Activated CD8-positive, alpha-beta memory T cell treated with anti-CD3 and anti-CD28 coated beads, Interleukin-2, amount 10 ng/mL, durations not matched to agents 7 days and 5 days (primary cell): ENCODE results near the gene PMM1. TPM values are rescaled to one million over a fixed set of nuclear protein-coding genes. Genes with fewer than 3 reads are reported as not detected.
"Not testable (repeated sequence)": the region's sequence is repeated elsewhere in the genome, so short reads cannot be mapped to it uniquely, and the experiment has no call there.

Source experiments
- ATAC-seq: fragments of 150-1000 bp; cut with Tn5 transposase; one replicate; pipeline ENCODE4 v1.10.0; 2021; ENCODE audit warnings: moderate library complexity
- CTCF ChIA-PET: fragments of 350-600 bp; sonication (Branson Sonifier 250); formaldehyde crosslinking; loops from one replicate; lab custom pipeline; 2021; ENCODE audit warnings: antibody characterized with exemption; lab: Charles Lee
- DNase-seq: peaks from one replicate; pipeline ENCODE4 v3.0.0-alpha.2; 2020
- H3K27ac Mint-ChIP-seq: one replicate; pipeline ENCODE4 v1.8.0; 2021; ENCODE audit warnings: mild to moderate bottlenecking, mixed read lengths
- H3K27me3 Mint-ChIP-seq: one replicate; pipeline ENCODE4 v1.8.0; 2021; ENCODE audit warnings: mixed read lengths
- H3K36me3 Mint-ChIP-seq: one replicate; pipeline ENCODE4 v1.8.0; 2021; ENCODE audit warnings: mild to moderate bottlenecking, mixed read lengths
- H3K4me1 Mint-ChIP-seq: one replicate; pipeline ENCODE4 v1.8.0; 2021; ENCODE audit warnings: mixed read lengths
- H3K4me3 Mint-ChIP-seq: one replicate; pipeline ENCODE4 v1.8.0; 2021; ENCODE audit warnings: mild to moderate bottlenecking, moderate library complexity, mixed read lengths
- H3K9me3 Mint-ChIP-seq: one replicate; pipeline ENCODE4 v1.8.0; 2022; ENCODE audit warnings: low read depth, mixed read lengths
- total RNA-seq, 2 experiments: library from RNA; stranded (reverse); gene quantifications; one replicate each; pipeline ENCODE4 v1.2.3, GENCODE V29; 2021

PMM1 gene
- total RNA-seq, 2 experiments from 2014 or later = 40.4 to 50.0 TPM

GRCh38 chr22:41570221-41570620, 19.4 kb downstream of the PMM1 start:
- Mint-ChIP-seq H3K36me3 (no peaks in the 10 kb centered on the region), H3K4me1 (peaks cover 6% of the 10 kb centered on the region), H3K27ac (no peak overlapping the region), H3K4me3 (no peak overlapping the region), H3K9me3 (no peaks in the 10 kb centered on the region), H3K27me3 (peaks cover 2% of the 10 kb centered on the region)
- DNase-seq (no peak), ATAC-seq (no peak)
- CTCF ChIA-PET = interaction anchor here (0.7 to 1.3 kb wide), 2 partner anchors 21 to 44 kb away, joined by 4 read pairs; no protein-coding TSS in a partner anchor

GRCh38 chr22:41568811-41569210, 20.8 kb downstream of the PMM1 start:
- no peak overlapping the region for H3K4me3 Mint-ChIP-seq
- ATAC-seq (no peak), DNase-seq (no peak)
- H3K4me1 Mint-ChIP-seq = peaks cover 11% of the 10 kb centered on the region
- H3K36me3 Mint-ChIP-seq = no peaks in the 10 kb centered on the region
- CTCF ChIA-PET = interaction anchor here (1.0 kb wide), 1 partner anchor 42 kb away, joined by 3 read pairs; no protein-coding TSS in a partner anchor
- H3K9me3 Mint-ChIP-seq = no peaks in the 10 kb centered on the region
- peaks cover 2% of the 10 kb centered on the region for H3K27me3 Mint-ChIP-seq
- no peak overlapping the region for H3K27ac Mint-ChIP-seq

GRCh38 chr22:41567512-41567768, 22.2 kb downstream of the PMM1 start:
- CTCF ChIA-PET = no interaction called here
- Mint-ChIP-seq H3K9me3 (no peaks in the 10 kb centered on the region), H3K4me3 (no peak overlapping the region), H3K4me1 (peaks cover 11% of the 10 kb centered on the region), H3K27me3 (peaks cover 13% of the 10 kb centered on the region), H3K36me3 (no peaks in the 10 kb centered on the region), H3K27ac (no peak overlapping the region)
- ATAC-seq = no peak
- no peak for DNase-seq

GRCh38 chr22:41565403-41566054, 24.1 kb downstream of the PMM1 start:
- Mint-ChIP-seq H3K4me1 (peaks cover 11% of the 10 kb centered on the region), H3K27me3 (peaks cover 30% of the 10 kb centered on the region), H3K9me3 (no peaks in the 10 kb centered on the region), H3K27ac (peak overlapping the region; percentile 19), H3K36me3 (no peaks in the 10 kb centered on the region), H3K4me3 (no peak overlapping the region)
- ATAC-seq (peak; percentile 91), DNase-seq (peak; percentile 71)
- CTCF ChIA-PET = interaction anchor here (0.9 to 2.8 kb wide), 4 partner anchors 11 to 101 kb away, joined by 3 to 7 read pairs (median 4); partner anchors contain the start of gene POLR3H

- Mint-ChIP-seq H3K4me1 (peaks cover 11% of the 10 kb centered on the region), H3K27me3 (peaks cover 38% of the 10 kb centered on the region), H3K4me3 (no peak overlapping the region), H3K27ac (no peak overlapping the region), H3K36me3 (no peaks in the 10 kb centered on the region), H3K9me3 (no peaks in the 10 kb centered on the region)
- no peak for DNase-seq
- ATAC-seq = no peak
- CTCF ChIA-PET = interaction anchor here (2.8 kb wide), 1 partner anchor 12 kb away, joined by 7 read pairs; no protein-coding TSS in a partner anchor
These were observed 25.1 kb downstream of the PMM1 start for GRCh38 chr22:41564563-41564962.

- Mint-ChIP-seq H3K9me3 (no peaks in the 10 kb centered on the region), H3K4me1 (peaks cover 11% of the 10 kb centered on the region), H3K4me3 (no peak overlapping the region), H3K36me3 (no peaks in the 10 kb centered on the region), H3K27me3 (peaks cover 38% of the 10 kb centered on the region), H3K27ac (no peak overlapping the region)
- DNase-seq = no peak
- no peak for ATAC-seq
- CTCF ChIA-PET = no interaction called here
These were observed 26.5 kb downstream of the PMM1 start for GRCh38 chr22:41563051-41563711.

GRCh38 chr22:41562461-41562860, 27.2 kb downstream of the PMM1 start:
- CTCF ChIA-PET = no interaction called here
- ATAC-seq = no peak
- Mint-ChIP-seq H3K27ac (no peak overlapping the region), H3K27me3 (peaks cover 38% of the 10 kb centered on the region), H3K4me1 (peaks cover 13% of the 10 kb centered on the region), H3K9me3 (no peaks in the 10 kb centered on the region), H3K4me3 (no peak overlapping the region), H3K36me3 (no peaks in the 10 kb centered on the region)
- DNase-seq = no peak

- Mint-ChIP-seq H3K4me1 (peaks cover 17% of the 10 kb centered on the region), H3K36me3 (no peaks in the 10 kb centered on the region), H3K9me3 (no peaks in the 10 kb centered on the region), H3K27me3 (peaks cover 41% of the 10 kb centered on the region), H3K4me3 (no peak overlapping the region), H3K27ac (no peak overlapping the region)
- ATAC-seq = no peak
- CTCF ChIA-PET = interaction anchor here (1.4 kb wide), 1 partner anchor 16 kb away, joined by 3 read pairs; no protein-coding TSS in a partner anchor
- DNase-seq = no peak
These were observed 27.9 kb downstream of the PMM1 start for GRCh38 chr22:41561788-41562187.

GRCh38 chr22:41561335-41561734, 28.3 kb downstream of the PMM1 start:
- H3K27me3 Mint-ChIP-seq = peaks cover 45% of the 10 kb centered on the region
- H3K36me3 Mint-ChIP-seq = no peaks in the 10 kb centered on the region
- ATAC-seq (no peak), DNase-seq (no peak)
- no peak overlapping the region for H3K27ac Mint-ChIP-seq
- peaks cover 17% of the 10 kb centered on the region for H3K4me1 Mint-ChIP-seq
- CTCF ChIA-PET = interaction anchor here (1.4 kb wide), 1 partner anchor 16 kb away, joined by 3 read pairs; no protein-coding TSS in a partner anchor
- H3K4me3 Mint-ChIP-seq = no peak overlapping the region
- H3K9me3 Mint-ChIP-seq = no peaks in the 10 kb centered on the region

- Mint-ChIP-seq H3K27ac (no peak overlapping the region), H3K9me3 (no peaks in the 10 kb centered on the region), H3K36me3 (no peaks in the 10 kb centered on the region), H3K27me3 (peaks cover 45% of the 10 kb centered on the region), H3K4me1 (peaks cover 11% of the 10 kb centered on the region), H3K4me3 (no peak overlapping the region)
- DNase-seq (no peak), ATAC-seq (no peak)
- CTCF ChIA-PET = no interaction called here
These were observed 29.6 kb downstream of the PMM1 start for GRCh38 chr22:41560095-41560471.

- ATAC-seq, H3K4me3 Mint-ChIP-seq, DNase-seq, H3K4me1 Mint-ChIP-seq, H3K27ac Mint-ChIP-seq, H3K9me3 Mint-ChIP-seq, H3K36me3 Mint-ChIP-seq: not testable (repeated sequence)
- CTCF ChIA-PET = interaction anchor here (0.7 to 1.2 kb wide), 2 partner anchors 109 to 112 kb away, joined by 3 read pairs; partner anchors contain the start of gene TOB2
- peaks cover 42% of the 10 kb centered on the region for H3K27me3 Mint-ChIP-seq
These were observed 31.4 kb downstream of the PMM1 start for GRCh38 chr22:41558241-41558630.

GRCh38 chr22:41557401-41558240, 32.0 kb downstream of the PMM1 start:
- peaks cover 6% of the 10 kb centered on the region for H3K4me1 Mint-ChIP-seq
- DNase-seq = no peak
- peak; percentile 10 for ATAC-seq
- H3K9me3 Mint-ChIP-seq = no peaks in the 10 kb centered on the region
- CTCF ChIA-PET = interaction anchor here (0.5 to 1.2 kb wide), 4 partner anchors 11 to 109 kb away, joined by 3 to 4 read pairs (median 4); no protein-coding TSS in a partner anchor
- no peak overlapping the region for H3K4me3 Mint-ChIP-seq
- peaks cover 36% of the 10 kb centered on the region for H3K27me3 Mint-ChIP-seq
- no peak overlapping the region for H3K27ac Mint-ChIP-seq
- H3K36me3 Mint-ChIP-seq = no peaks in the 10 kb centered on the region

GRCh38 chr22:41556561-41556960, 33.1 kb downstream of the PMM1 start:
- H3K4me1 Mint-ChIP-seq = peaks cover 6% of the 10 kb centered on the region
- CTCF ChIA-PET = no interaction called here
- H3K9me3 Mint-ChIP-seq = no peaks in the 10 kb centered on the region
- H3K36me3 Mint-ChIP-seq = no peaks in the 10 kb centered on the region
- ATAC-seq (no peak), DNase-seq (no peak)
- H3K27ac Mint-ChIP-seq = no peak overlapping the region
- peaks cover 32% of the 10 kb centered on the region for H3K27me3 Mint-ChIP-seq
- no peak overlapping the region for H3K4me3 Mint-ChIP-seq
